ENCODE measurements around the gene TMTC3.

GRCh38 chr12:88225776-88226175 is 83.7 kb downstream of the TMTC3 start:
- TF ChIP-seq YY1 (IDR thresholded peaks at IDR 0.05) (no peak), REST (IDR thresholded peaks at IDR 0.05) (no peak), GABPA (IDR thresholded peaks at IDR 0.05 in 1 of 2, conservative IDR thresholded peaks at IDR 0.05 in 1 of 2) (no peak), RXRA (IDR thresholded peaks at IDR 0.05) (no peak), FOXA1 (IDR thresholded peaks at IDR 0.05) (no peak)
- TF ChIP-seq, protein P1, sequence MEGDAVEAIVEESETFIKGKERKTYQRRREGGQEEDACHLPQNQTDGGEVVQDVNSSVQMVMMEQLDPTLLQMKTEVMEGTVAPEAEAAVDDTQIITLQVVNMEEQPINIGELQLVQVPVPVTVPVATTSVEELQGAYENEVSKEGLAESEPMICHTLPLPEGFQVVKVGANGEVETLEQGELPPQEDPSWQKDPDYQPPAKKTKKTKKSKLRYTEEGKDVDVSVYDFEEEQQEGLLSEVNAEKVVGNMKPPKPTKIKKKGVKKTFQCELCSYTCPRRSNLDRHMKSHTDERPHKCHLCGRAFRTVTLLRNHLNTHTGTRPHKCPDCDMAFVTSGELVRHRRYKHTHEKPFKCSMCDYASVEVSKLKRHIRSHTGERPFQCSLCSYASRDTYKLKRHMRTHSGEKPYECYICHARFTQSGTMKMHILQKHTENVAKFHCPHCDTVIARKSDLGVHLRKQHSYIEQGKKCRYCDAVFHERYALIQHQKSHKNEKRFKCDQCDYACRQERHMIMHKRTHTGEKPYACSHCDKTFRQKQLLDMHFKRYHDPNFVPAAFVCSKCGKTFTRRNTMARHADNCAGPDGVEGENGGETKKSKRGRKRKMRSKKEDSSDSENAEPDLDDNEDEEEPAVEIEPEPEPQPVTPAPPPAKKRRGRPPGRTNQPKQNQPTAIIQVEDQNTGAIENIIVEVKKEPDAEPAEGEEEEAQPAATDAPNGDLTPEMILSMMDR (IDR thresholded peaks at IDR 0.05; ENCODE audit: low read depth, low read length, missing input control): no peak
- TF ChIP-seq, protein P2, sequence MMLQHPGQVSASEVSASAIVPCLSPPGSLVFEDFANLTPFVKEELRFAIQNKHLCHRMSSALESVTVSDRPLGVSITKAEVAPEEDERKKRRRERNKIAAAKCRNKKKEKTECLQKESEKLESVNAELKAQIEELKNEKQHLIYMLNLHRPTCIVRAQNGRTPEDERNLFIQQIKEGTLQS (IDR thresholded peaks at IDR 0.05): no peak
- TF ChIP-seq, protein P3, sequence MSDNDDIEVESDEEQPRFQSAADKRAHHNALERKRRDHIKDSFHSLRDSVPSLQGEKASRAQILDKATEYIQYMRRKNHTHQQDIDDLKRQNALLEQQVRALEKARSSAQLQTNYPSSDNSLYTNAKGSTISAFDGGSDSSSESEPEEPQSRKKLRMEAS (IDR thresholded peaks at IDR 0.05): no peak

Data from liver (tissue), 3 donors.